ENCODE measurements around the gene PKN2.

The PKN2 gene

DNA sequence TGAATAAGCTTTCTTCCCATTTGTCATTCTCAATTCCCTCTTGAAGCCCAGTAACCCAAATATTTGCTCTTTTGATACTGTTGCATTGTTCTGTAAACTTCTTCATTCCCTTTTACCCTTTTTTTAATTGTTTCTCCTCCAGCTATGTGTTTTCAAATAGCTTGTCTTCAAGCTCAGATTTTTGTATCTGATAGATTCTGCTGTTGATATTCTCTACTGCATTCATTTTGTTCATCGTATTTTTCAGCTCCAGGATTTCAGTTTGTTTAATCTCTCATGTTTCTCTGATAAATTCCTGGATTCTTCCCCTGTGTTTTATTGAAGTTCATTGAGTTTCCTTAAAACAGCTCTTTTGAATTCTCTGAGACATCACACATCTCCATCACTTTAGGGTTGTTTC, 51.8 kb downstream of the PKN2 start:
- DNase-seq: no peak

DNA sequence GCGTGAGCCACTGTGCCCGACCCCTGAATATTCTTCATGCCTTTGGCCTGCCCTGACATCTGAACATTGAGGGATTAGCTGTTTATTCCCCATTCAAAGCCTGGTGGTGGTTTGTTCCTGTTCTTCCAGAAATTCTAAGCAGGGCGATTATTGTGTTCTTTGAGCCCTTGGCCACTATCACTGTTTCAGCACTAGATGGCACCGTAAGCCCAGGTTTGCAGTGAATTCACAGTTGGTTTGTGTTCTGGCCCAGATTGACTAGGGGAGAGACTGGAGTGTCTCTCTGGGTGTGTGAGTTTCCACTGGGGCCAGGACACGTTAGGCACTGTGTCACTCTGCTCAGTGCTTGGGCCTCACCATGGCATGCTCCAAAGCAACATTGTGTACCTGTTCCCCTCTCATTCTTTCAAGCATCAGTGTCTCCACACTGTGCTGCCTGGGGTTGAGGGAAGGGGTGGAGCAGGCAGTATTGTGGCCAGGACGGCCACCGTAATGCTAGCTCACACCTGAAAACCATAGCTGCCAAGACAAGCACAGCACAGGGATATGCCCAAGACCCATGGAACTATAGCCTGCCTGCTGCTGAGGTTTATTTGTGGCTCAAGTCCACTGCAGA, 52.7 kb downstream of the PKN2 start:
- DNase-seq: no peak

DNA sequence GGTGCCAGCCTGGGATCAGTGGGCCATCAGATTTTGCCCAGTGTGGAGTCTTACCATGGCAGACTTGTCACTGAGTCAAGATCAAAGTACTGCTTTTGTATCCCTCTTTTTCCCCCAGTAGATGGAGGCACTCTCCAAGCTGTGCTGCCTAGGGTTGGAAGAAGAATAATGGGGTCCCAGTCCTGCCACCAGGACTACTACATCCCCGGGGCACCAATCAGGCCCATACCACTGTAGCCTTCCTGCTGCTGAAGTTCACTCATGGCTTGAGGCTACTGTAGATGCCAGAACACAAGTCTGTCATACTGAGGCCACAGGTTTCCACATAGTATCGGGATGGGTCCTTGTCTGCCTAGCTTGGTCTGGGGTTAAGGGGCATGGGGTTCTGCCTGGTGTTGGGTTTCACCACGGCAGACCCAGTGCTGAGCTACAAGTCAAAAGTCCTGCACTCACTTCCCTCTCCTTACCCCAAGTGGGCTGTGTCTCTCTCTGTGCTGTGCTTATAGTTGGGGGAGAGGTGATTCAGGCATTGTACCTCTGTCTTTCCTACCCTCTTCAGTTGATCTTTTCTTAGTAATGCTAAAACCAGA, 53.4 kb downstream of the PKN2 start:
- no peak for DNase-seq

DNA sequence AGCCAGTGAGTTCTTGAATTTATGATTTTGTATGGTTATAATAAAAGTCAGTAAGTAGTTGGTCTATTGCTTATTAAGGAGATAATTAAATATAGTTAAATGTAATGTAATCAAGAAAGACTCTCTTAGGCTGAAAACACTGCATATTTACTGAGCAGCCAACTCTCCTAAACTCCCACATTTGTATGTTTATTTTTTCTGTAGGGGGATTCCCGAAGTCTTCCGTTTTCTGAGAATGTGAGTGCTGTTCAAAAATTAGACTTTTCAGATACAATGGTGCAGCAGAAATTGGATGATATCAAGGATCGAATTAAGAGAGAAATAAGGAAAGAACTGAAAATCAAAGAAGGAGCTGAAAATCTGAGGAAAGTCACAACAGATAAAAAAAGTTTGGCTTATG, 56.7 kb downstream of the PKN2 start:
- DNase-seq: no peak

DNA sequence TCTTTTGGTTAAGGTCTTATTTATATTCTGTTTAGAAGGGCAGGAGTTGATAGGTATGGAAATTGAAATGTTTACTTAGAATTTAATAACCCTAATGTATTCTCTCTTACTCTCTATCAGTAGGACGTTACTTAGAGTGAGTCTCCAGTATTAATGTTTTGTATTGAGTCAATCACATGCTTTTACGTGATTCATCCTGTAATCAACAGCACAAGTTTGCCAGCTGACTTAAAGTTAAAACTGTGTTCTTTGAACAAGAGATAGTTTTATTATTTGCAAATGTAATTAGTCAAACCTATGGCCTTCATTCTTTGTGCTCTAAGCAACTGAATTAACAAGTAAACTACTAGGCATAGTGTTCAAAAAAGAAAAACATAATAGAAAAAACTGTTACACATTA, 57.3 kb downstream of the PKN2 start:
- no peak for DNase-seq

DNA sequence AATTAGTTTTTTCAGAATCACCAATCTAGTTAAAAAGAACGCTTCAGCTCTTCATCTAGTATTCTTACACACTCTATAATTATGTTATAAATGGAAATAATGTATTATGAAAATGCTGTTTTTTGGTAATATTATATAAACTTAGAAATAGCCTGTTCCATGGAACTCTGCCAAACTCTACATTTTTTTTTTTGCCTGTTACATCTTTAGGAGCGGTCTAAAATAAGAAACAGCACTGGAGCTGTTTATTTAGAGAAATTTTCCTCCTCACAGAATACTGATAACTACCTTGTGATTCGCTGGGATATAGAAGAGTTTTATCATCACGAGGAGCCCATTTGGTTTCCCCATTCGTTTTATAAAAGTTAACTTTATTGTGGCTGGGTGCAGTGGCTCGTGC, 58.5 kb downstream of the PKN2 start:
- no peak for DNase-seq

DNA sequence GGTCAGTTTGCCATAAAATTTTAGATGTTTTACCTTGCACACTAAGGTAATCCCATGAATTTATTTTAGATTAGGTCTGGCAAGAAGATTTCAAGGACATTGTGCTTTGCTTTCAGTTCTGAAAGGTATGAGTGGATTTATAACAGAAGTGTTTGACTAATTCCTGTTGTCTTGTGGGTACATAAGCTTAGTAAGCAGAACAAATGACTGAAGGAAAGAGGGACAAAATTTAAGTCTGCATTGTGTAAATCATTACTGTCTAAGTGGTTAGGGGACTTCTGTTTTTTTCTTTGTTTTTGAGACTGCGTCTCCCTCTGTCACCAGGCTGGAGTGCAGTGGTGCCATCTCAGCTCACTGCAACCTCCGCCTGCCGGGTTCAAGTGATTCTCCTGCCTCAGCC, 60.1 kb downstream of the PKN2 start:
- DNase-seq: no peak

DNA sequence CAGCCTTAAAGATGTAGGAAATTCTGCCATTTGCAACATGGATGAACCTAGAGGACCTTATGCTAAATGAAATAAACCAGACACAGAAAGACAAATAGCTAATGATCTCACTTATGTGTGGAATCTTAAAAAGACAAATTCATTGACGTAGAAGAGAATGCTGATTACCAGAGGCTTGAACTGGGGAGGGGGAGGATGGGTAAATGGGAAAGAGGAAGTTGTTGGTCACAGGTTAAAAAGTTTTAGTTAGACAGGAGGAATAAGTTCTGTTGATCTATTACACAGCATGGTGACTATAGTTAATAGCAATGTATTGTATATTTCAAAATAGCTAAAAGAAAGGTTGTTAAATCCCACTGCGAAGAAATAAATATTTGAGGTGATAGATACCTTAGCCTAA, 62.8 kb downstream of the PKN2 start:
- DNase-seq: no peak

DNA sequence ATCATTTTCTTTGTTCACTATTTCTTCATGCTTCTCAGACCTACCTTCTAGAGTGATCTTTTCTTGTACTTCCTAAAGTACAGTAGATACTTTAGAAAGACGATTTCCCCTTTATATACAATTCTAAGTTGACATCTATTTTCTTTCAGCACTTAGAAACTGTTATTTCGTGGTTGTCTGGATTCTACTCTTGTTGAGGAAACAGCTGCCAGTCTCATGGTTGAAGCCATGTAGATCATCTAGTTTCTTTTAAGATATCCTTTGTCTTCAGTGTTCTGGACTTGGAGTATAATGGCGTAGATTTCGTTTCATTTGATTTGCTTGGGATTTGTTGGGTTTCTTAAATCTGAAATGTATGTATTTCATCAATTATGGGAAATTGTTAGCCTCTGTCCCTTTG, 67.6 kb downstream of the PKN2 start:
- DNase-seq: no peak

DNA sequence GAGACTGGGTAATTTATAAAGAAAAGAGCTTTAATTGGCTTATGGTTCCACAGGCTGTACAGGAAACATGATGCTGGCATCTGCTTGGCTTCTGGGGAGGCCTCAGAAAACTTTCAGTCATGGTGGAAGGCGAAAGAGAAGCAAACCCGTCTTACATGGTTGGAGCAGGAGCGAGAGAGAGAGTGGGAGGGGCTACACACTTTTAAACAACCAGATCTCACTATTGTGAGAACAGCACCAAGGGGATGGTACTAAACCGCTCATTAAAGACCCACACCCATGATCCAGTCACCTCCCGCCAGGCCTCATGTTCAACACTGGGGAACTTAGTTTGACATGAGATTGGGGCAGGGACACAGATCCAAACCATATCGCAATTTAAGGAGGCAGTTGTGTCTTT, 69.4 kb downstream of the PKN2 start:
- DNase-seq: no peak

DNA sequence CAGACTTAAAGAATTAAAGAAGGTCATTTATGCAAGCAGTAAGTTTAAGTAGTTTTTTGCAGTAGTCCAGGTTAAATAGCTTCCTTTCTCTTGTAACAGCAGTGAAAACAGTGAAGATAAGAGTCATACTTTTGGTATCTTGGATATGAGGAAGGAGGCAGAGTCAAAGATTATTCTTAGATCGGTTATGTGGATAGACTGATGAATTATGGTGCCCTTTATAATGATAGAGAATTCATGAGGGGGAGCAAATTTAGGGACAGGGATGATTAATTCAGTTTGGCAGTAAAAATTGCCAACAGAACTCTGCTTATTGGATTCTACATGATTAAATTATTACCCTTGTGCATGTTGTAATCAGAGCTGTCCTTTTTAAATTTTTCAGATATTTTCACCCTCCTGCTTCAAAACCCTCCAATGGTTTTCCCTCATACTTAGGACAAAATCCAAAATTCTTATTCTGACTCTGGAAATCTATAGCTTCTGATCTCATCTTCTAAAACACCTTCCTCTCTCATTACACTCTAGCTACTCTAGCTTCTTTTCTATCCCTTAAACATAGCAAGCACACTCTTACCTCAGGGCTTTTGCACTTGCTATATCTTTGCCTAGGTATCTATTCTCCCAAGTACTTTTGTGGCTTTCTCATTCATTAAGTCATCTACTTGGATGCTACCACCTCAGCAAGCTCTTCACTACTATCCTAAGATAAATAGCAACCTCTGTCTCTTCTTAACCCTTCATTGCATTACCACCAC, 79.8 kb downstream of the PKN2 start:
- DNase-seq: no peak

DNA sequence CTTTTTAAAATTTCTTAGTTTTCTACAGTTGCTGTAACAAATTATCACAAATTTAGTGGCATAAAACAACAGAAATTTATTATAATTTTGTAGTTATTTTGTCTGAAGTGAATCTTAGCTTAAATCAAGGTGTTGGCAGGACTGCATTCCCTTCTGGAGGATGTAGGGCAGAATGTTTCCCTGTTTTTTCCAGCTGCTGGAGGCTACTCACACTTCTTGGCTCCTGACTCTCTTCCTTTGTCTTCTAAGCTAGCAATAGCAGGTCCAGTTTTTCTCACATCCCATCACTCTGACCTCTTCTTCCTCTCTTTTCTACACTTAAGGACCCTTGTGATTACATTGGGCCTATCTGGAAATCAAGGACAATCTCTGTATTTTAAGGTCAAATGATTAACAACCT, 84.1 kb downstream of the PKN2 start:
- DNase-seq: no peak

DNA sequence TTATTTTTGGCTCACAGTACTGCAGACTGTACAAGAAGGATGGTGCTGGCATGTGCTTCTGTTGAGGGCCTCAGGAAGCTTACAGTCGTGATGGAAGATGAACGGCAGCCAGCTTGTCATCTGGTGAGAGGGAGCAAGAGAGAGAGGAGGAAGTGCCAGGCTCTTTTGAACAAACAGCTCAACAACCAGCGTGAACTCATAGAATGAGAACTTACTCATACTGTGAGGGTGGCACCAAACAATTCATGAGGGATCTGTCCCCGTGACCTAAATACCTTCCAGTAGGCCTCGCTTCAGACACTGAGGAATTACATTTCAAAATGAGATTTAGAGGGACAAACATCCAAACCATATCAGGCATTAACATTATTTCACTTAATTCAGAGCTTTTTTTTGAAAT, 84.7 kb downstream of the PKN2 start:
- no peak for DNase-seq

DNA sequence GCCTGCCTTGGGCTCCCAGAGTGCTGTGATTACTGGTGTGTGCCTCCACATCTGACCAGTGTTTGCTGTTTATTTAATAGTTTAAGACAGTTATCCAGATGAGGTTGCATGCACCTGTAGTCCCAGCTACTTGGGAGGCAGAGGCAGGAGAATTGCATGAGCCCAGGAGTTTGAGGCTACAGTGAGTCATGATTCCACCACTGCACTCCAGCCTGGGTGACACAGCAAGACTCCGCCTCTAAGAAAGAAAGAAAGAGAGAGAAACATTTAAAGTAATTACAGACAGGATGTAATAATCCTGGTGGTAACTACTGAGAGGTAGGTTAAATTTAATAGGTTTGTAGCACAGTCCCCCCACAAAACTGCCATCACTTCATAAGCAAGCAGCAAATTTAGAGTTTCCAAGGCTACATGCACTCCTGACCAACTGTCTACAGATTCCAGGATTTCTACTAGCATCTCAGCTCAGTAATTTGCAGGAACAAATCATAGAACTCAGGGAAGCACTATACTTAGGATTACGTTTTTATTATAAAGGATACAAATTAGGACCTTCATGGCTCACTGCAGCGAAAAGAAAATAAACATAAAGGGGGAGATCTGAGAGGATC, 89.6 kb downstream of the PKN2 start:
- no peak for DNase-seq

DNA sequence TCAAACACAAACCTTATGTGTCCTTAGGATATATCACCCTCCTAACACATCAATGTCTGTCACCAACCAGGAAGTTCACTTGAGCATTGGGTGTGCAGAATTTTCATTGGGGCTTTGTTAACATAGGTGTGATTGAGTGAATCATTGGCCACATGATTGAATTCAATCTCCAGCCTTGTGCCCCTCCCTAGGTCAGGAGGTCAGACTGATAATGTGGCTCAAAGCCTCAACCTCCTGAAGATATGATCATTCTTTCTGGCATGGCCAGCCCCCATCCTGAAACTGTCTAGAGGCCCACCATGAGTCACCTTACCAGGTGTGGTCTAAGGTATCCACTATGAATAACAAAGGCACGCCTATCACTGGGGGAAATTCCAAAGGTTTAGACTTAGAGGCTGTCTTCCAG, 90.1 kb downstream of the PKN2 start:
- DNase-seq: peak; percentile 12

DNA sequence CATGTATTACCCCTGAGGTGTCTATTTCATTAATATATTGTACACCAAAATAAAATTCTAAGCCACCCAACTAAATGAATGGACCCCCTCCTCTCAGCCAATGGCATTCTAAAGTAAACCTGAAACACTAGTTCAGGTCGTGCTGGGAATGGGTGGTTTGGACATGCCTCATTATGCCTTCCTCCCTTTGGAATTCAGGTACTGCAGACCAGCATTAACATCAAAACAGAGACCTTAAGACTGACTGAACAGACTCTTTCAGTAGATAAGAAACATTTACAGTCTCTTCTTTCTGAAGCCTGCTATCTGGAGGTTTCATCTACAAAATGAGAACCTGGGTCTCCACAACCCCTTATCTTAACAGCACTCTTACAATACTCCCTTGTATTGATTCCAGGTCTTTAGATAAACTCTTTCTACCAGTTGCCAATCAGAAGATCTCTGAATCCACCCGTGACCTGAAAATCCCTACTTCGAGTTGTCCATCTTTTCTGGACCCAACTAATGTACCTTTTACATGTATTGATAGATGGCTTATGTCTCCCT, 93.6 kb downstream of the PKN2 start:
- no peak for DNase-seq

DNA sequence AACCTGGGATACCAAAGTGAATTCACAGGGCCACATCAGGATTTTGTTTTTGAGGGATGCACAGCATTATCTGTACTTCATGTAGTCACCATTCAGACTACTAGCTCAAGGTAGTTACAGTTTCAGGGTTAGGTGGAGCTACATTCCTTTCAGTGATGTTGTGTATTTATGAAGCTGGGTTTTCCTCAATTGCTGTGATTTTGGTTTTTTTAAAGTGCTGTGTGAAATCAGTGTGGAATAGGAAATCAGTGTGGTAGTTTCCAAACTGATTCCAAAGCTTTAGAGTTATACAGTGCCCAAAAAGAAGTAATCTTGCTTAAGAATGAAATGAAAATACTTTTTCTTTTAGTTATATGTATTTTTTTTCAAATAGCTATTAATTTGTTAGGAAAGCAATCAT, 95.8 kb downstream of the PKN2 start:
- DNase-seq: no peak

DNA sequence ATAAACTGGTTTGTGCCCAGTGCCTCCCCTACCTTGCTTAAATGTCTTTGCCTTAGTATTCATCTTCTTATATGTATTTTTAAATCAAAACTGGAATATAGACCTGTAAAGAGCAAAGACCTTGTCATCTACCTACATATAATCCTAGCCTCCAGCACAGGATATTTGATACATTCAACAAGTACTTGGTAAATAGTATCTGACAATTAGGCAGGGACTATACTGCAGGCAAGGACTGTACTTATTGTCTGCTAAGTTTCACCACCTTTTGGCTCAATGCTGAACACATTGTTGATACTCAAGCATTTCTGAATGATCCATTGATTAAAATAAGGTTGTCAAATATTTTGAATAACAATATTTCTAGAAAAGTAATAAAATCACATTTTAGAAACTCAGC, 96.4 kb downstream of the PKN2 start:
- no peak for DNase-seq

DNA sequence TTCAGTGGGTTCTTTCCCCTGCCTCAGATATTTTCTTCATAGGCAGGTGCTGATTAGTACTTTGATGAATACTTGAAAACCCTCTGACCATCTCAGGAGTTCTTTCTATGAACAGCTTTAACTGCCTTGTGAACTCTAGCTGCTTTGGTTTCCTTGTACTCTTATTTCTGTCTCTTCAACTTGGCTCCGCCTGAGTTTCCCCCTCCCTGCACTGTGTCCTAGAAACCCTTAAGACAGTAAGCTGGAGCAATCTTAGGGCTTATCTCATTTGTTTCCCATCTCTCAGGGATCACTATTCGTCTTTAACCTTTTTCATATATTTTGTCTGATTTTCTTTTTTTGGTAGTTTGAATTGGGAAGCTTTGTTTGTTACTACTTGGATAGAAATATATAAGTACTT, 99.1 kb downstream of the PKN2 start:
- no peak for DNase-seq

DNA sequence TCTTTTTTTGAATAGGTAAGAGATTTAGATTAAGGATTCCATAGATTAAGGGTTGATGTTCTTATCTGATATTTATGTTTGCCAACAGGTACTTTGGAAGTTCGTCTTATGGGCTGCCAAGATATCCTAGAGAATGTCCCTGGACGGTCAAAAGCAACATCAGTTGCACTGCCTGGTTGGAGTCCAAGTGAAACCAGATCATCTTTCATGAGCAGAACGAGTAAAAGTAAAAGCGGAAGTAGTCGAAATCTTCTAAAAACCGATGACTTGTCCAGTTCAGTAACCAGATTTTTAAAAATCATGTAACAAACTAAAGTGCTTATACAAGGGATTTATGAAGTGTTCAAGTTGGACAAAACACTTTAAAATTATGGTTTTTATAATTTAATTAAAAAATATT, 100.5 kb downstream of the PKN2 start:
- DNase-seq: no peak

DNA sequence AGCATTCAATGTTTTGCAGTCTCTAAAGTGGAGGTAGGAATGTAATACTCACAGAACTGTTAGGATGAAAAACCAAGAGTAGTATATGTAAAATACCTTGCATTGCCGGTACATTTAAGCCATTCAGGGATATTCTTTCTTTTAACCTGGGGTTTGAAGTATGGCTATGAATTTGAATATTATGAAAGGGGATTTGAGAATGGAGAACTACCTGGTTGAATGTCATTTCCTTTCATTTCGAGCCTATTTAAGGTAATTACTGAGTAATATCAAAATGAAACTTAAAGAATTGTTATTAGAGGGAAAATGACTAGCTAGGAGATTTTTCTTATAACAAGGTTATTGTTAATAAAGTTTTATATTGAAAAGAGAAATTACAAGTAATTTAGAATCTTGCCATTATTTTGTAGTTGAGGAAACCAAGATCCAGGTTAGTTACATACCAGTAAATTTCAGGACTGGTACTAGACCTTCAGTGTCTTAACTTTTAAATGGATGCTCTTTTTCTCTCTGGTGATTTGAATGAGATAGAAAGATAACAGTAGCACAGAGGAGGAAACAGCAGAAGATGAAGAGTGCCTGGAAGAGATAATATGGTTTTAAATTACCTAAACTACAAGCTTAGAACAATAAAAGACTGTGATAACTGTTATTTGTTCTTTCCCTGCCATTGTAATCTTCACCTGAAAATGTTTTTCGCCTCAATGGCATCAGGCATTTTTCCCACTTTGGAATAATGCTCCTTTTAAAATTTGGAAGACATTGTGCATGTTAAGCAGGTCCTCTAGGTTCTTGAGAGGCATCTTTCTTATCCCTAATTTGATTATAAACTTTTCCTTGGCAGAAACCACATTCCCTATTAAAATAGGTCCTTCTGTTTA, 103.2 kb downstream of the PKN2 start:
- DNase-seq: no peak

DNA sequence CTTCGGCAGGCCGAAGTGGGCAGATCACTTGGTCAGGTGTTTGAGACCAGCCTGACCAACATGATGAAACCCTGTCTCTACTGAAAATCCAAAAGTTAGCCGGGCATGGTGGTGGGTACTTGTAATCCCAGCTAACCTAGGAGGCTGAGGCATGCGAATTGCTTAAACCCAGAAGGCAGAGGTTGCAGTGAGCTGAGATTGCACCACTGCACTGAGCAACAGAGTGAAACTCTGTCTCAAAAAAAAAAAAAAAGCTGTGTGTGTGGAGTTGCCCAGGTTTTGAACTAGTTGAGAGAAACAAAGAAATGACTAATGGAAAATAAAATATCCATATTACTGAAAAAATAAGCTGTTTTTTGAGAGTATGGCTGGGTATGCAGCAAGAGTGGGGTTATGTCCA, 107.1 kb downstream of the PKN2 start:
- no peak for DNase-seq

DNA sequence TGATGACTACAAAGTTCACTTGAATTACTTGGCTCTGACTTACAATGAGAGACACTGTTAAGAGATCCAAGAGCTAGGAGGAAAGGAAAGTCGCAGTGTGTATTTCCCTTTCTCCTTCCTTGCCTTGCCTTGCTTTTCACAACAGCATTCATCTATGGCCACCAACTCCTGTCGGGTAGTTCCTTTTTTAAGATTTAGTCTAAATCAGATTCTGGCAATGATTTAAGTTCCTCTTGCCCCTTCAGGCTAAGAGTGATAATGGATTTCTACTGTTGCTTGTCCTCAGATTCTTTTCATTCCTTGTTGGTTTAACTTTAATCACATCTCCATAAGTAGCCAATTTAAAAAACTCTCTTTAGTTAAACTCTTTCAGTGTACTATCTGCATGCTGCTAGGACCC, 115.4 kb downstream of the PKN2 start:
- no peak for DNase-seq

Data from stimulated activated CD4-positive, alpha-beta T cell treated with anti-CD3 and anti-CD28 coated beads, Interleukin-4, amount 100 ng/mL, for 24 hours (primary cell).